Endometrial microvascular endothelial cells (primary cell): Measurements from ENCODE around the gene KRTAP5-7. TPM values are rescaled to one million over a fixed set of nuclear protein-coding genes. Genes with fewer than 3 reads are reported as not detected.
"Not testable (repeated sequence)": the region's sequence is repeated elsewhere in the genome, so short reads cannot be mapped to it uniquely, and the experiment has no call there.

ENCODE experiments used
- in situ Hi-C: cut with HindIII; loops from 2 replicates; pipeline ENCODE4 v1.10.0; 2017; ENCODE audit warnings: low sequenced_read_pairs, low pct_unique_long_range_greater_than_20kb; ENCODE audit errors: inconsistent ontology term
- total RNA-seq: library from RNA; depleted of rRNA; stranded (reverse); fragments of >200 nt; gene quantifications from one replicate; pipeline ENCODE4 v1.2.3, GENCODE V29; 2015; ENCODE audit errors: inconsistent ontology term

The KRTAP5-7 gene
- total RNA-seq = not detected

DNA sequence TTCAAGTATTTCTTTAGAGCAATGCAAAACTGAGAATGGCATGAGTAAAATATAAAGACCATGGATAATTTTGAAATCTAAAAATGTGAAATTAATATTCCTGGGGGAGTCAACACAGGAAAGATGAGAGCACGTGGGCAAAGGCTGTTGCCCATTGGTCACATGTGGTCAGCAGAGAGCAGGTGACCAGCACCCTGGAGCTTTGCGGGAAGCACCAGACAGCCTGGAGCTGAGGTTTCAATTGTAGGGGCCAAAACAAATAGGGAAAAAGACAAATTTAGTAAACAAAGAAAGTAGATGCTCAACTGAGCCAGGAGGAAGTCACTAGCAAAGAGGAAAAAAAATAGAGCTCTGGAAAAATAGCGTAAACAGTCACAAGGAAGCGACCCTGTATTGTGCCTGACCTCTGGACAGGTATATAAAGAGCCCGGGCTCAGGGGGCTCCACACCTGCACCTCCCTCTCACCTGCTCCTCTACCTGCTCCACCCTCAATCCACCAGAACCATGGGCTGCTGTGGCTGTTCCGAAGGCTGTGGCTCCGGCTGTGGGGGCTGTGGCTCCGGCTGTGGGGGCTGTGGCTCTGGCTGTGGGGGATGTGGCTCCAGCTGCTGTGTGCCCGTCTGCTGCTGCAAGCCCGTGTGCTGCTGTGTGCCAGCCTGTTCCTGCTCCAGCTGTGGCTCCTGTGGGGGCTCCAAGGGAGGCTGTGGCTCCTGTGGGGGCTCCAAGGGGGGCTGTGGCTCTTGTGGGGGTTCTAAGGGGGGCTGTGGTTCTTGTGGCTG lies at the start of gene KRTAP5-7:
KRTAP5-7 (plus strand) TSS at position 472 of the 780 bp plus-strand sequence; CDS start at position 506, 34 bp downstream.
- in situ Hi-C loops = not testable (repeated sequence)

GRCh38 chr11:71477641-71478527 lies 49.2 kb upstream of the KRTAP5-7 start:
- in situ Hi-C loops = no loop called here

DNA sequence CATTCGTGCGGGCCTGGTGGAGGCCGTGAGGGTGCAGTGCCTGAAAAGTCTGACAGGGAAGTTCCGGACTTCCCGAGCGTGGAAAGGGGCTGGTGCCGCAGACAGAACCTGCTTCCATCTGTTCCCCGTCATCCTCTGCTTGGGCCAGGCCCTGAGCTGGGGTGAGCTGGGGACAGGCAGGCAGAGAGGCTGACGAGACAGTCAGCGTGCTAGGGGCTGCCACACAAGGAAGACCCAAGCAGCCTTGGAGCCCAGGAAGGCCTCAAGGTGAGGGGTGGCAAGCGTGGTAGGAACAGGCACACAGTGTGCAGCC lies 48.6 kb upstream of the KRTAP5-7 start:
- in situ Hi-C loops = no loop called here

- in situ Hi-C loops = no loop called here
Measured at GRCh38 chr11:71481101-71481960, 45.7 kb upstream of the KRTAP5-7 start.

GRCh38 chr11:71482216-71482615 lies 44.9 kb upstream of the KRTAP5-7 start:
- in situ Hi-C loops = no loop called here

DNA sequence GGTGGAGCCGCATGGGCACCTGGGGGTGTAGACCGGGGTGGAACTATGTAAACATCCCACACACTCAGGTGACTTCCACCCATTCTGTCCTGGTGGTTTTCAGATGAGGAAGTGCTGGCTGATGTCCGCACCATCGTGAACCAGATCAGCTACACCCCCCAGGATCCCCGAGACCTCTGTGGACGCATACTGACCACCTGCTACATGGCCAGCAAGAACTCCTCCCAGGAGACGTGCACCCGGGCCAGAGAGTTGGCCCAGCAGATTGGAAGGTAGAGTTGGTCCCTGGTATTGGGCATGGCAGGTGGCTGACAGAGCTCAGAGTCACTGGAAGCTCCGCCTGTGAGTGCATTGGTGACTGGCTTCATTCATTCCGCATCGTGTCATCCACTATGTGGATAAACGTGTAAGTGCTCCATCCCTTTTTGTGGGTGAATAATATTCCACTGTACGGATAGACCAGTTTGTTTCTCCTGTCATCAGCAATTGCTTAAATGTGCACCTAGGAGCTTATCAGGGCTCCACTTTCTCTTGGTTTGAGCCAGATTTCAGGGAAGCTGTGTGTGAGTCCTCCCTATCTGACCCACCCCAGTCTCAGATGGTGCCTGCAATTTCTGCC lies 44.2 kb upstream of the KRTAP5-7 start:
- in situ Hi-C loops = no loop called here

- in situ Hi-C loops = no loop called here
Measured at GRCh38 chr11:71483692-71484091, 43.4 kb upstream of the KRTAP5-7 start.

DNA sequence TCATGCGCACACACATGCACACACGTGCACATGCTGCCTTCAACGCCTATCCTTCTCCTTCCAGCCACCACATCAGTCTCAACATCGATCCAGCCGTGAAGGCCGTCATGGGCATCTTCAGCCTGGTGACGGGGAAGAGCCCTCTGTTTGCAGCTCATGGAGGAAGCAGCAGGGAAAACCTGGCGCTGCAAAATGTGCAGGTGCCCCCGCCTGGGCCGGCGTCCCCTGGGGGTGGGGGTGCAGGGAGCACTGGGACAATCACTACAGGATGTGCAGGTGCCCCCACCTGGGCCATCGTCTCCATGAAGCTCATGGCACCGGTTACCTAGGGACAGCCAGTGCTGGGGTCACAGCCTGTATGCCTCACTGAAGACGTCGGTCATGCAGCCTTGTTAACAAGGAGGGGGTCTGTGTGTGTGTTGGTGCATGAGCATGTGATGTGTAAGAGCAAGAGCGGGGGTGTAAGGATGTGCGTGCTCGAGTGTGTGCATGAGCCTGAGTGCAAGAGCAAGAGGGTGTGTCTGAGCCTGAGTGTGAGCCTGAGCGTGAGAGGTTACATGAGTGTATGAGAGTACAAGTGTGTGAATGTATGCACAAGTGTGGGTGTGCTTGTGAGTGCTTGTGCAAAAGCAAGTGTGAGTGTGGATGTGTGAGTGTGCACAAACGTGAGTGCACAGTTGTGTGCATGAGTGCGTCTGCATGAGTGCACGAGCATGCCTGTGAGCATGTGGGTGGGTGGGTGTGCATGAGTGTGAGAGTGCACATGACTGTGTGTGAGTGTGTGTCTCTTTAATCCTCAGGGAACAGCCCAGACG lies 42.6 kb upstream of the KRTAP5-7 start:
- in situ Hi-C loops = no loop called here

DNA sequence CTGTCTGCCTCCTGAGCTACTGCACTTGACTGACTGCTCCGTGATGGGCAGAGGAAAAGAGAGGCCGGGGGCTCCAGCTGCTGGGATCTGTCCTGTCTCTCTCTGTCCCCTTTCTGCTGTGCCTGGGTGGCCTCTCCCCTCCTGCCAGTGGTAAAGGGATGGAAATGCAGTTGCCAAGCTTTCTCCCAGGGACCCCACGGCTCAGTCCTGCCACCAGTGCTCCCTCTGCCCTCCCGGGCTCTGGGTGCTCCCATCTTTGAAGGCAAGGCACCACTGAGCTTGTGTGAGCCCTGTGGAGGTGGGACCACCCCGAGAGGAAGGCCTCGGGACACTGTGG lies 42.0 kb upstream of the KRTAP5-7 start:
- in situ Hi-C loops = no loop called here

GRCh38 chr11:71485466-71485865 lies 41.6 kb upstream of the KRTAP5-7 start:
- in situ Hi-C loops = no loop called here

DNA sequence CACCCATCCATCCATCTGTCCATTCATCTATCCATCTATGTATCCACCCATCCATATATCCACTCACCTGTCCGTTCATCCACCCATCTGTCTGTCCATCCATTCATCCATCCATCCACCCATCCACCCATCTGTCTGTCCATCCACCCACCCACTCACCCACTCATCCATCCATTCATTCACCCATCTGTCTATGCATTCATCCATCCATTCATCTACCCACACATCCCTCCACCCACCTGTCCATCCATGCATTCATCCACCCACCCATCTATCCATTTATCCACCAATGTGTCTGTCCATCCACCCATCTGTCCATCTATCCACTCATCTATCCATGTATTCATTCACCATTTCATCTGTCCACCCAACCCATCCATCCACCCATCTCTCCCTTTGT lies 40.7 kb upstream of the KRTAP5-7 start:
- in situ Hi-C loops = no loop called here

GRCh38 chr11:71488681-71489270 lies 38.3 kb upstream of the KRTAP5-7 start:
- in situ Hi-C loops = no loop called here

- in situ Hi-C loops = no loop called here
Measured at GRCh38 chr11:71489311-71490043, 37.6 kb upstream of the KRTAP5-7 start.

DNA sequence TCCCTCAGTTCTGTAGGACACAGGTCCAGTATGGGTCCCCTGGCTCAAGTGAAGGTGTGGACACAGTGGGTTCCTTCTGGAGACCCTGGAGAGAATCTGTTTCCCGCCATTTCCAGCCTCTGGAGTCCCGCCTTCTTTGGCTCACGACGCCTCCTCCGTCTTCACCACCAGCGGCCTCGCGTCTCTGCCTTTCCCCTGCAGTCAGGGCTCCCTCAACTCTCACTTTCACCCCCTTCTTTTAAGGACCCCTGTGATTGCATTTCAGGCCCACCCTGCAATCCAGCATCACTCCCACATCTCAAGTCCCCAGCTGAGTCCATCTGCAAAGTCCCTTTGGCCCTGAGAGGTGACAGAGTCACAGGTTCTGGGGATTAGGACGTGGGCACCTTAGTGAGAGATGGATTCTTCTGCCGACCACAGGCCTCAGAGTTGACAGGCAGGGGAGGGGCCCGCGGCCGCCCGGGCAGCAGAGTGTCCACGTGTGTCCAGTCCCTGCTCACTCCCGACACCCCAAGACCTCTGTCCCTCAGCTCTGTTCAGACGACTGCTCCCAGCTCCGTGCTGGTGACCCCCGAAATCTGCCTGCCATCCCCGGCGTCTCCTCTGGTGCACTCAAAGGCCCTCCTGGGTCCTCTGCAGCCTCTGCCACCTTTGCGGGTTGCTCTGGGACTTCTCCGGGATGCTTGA lies 36.9 kb upstream of the KRTAP5-7 start:
- in situ Hi-C loops = no loop called here

DNA sequence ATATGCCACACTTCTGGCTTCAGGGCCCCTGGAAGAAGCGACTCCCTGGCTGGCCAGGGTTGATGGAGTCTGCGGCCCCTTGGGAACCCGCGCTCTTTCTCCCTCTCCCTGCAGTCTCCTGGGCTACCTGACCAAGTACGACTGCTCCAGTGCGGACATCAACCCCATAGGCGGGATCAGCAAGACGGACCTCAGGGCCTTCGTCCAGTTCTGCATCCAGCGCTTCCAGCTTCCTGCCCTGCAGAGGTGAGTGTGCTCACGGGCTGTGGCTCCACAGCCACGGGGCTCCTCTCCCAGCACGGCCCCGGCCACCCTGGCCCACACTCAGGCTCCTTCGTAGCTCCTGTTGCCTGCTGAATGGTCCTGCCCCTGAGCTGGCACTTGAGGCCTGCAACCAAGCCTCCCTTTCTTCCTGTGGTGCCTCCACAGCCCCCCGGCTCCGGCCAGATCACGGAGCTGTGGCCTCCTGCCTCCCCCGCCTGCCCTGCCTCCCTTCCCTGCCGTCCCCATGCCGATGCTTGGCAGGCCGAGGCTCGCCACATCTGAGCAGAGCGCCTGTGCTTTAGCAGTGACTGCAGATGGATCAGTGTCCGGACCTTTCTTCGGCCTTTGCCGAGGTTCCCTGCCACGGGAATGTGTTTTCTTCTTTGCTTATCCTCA lies 36.2 kb upstream of the KRTAP5-7 start:
- in situ Hi-C loops = no loop called here

DNA sequence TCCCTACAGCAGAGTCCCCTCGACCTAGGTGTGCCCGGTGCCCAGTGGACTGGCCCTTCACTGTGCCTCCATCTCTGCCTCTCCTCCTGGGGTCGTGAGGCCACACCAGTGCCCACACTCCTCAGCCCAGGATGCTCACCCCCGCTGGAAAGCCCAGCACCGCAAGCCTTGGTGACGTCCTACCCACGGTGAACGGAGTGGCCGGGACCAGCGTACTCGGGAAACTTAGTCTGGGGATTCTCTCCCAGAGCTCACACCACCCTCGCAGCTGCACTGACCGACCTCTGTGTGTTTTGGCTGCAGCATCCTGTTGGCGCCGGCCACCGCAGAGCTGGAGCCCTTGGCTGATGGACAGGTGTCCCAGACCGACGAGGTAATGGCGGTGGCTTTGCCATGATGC lies 35.5 kb upstream of the KRTAP5-7 start:
- in situ Hi-C loops = no loop called here
